Testis (tissue), 3 donors: ENCODE data around the gene POLE. TPM values are rescaled to one million over a fixed set of nuclear protein-coding genes. Genes with fewer than 3 reads are reported as not detected.

Source experiments
- DNase-seq: peaks from one replicate; pipeline ENCODE4 v3.0.0-alpha.2; 2019
- H3K27ac ChIP-seq, 2 donors: fragments of 200-600 bp; sonication (generic); one replicate each; pipeline ENCODE4 v1.5.1; 2019
- H3K27me3 ChIP-seq: fragments of 200-600 bp; sonication (generic); one replicate; pipeline ENCODE4 v1.5.1; 2019
- H3K36me3 ChIP-seq: fragments of 200-600 bp; sonication (generic); one replicate; pipeline ENCODE4 v1.5.1; 2017; ENCODE audit warnings: low read depth; ENCODE audit errors: missing control alignments
- H3K4me1 ChIP-seq: fragments of 200-600 bp; sonication (generic); one replicate; pipeline ENCODE4 v1.5.1; 2019
- H3K4me3 ChIP-seq, 2 donors: fragments of 200-600 bp; sonication (generic); one replicate each; pipeline ENCODE4 v1.5.1; 2017 to 2019
- H3K9me3 ChIP-seq: fragments of 200-600 bp; sonication (generic); one replicate; pipeline ENCODE4 v1.5.1; 2017
- CTCF ChIP-seq, 3 experiments: fragments of 450-650 bp in 2 of 3; fragments of 200-600 bp in 1 of 3; sonication (generic) in 1 of 3; IDR thresholded peaks; one replicate each; pipeline ENCODE4 v1.5.1; 2016 to 2019; ENCODE audit warnings: antibody characterized with exemption in 3 of 3, mild to moderate bottlenecking in 2 of 3, moderate library complexity in 1 of 3
- POLR2A ChIP-seq: fragments of 450-650 bp; IDR thresholded peaks from one replicate; pipeline ENCODE4 v1.6.1; 2017; ENCODE audit warnings: antibody characterized with exemption, mild to moderate bottlenecking, moderate library complexity
- WGBS, 2 donors: methylation state at CpG; one replicate each; pipeline ENCODE4 v1.1.5; 2018; 5-methylcytosine and 5-hydroxymethylcytosine counted together
- intact Hi-C: fragments of 100-400 bp; cut with DNase I; formaldehyde crosslinking; loops from one replicate; pipeline ENCODE4 v1.15.1; 2023; ENCODE audit warnings: low total_unique reads
- polyA plus RNA-seq: library from polyadenylated mRNA; stranded (reverse); fragments of 350-450 nt; fragmentation: Illumina TruSeq; extraction: RNeasy Lipid Tissue Mini Kit (QIAGEN cat#74804); gene quantifications from one replicate; pipeline ENCODE4 v1.2.3, GENCODE V29; 2014; ENCODE audit warnings: low read depth, low replicate concordance; ENCODE audit not compliant: insufficient read depth
- total RNA-seq, 2 donors: library from RNA; depleted of rRNA; stranded (reverse); fragments of >200 nt; gene quantifications; one replicate each; pipeline ENCODE4 v1.2.3, GENCODE V29; 2016

Gene POLE
- total and polyA plus RNA-seq, 3 donors from 2014 or later = 76.8 to 288 (median 123) TPM

GRCh38 chr12:132633901-132634300 is 53.2 kb downstream of the POLE start:
- TF ChIP-seq POLR2A = no peak
- TF ChIP-seq CTCF (IDR thresholded peaks at IDR 0.05) = no peak
- whole genome bisulfite sequencing, 2 donors = 87 to 91% methylated on average over 6 to 10 of the region's 10 CpGs
- intact Hi-C loops = no loop called here
- Histone ChIP-seq H3K36me3 (no peaks in the 10 kb centered on the region), H3K4me3 (no peak overlapping the region), H3K27ac (no peak overlapping the region), H3K9me3 (no peaks in the 10 kb centered on the region), H3K4me1 (no peaks in the 10 kb centered on the region), H3K27me3 (no peaks in the 10 kb centered on the region)
- DNase-seq = no peak

- Histone ChIP-seq H3K4me3 (no peak overlapping the region), H3K36me3 (no peaks in the 10 kb centered on the region), H3K27me3 (no peaks in the 10 kb centered on the region), H3K27ac (no peak overlapping the region), H3K9me3 (no peaks in the 10 kb centered on the region), H3K4me1 (no peaks in the 10 kb centered on the region)
- no peak for TF ChIP-seq POLR2A
- TF ChIP-seq CTCF (IDR thresholded peaks at IDR 0.05) = no peak
- no peak for DNase-seq
- intact Hi-C loops = no loop called here
- WGBS, 2 donors = 95% methylated on average over 8 of the region's 8 CpGs
Observed at GRCh38 chr12:132633398-132633797, 53.7 kb downstream of the POLE start.

- intact Hi-C loops = no loop called here
- Histone ChIP-seq H3K36me3 (no peaks in the 10 kb centered on the region), H3K27me3 (no peaks in the 10 kb centered on the region), H3K27ac (no peak overlapping the region), H3K4me3 (no peak overlapping the region), H3K4me1 (no peaks in the 10 kb centered on the region), H3K9me3 (no peaks in the 10 kb centered on the region)
- 55 to 83% methylated on average over 5 to 17 of the region's 17 CpGs for WGBS, 2 donors
- TF ChIP-seq POLR2A (no peak), CTCF (IDR thresholded peaks at IDR 0.05) (no peak)
- no peak for DNase-seq
Observed at GRCh38 chr12:132632521-132633228, 54.5 kb downstream of the POLE start.

- H3K4me3 ChIP-seq = no peak overlapping the region
- intact Hi-C loops = no loop called here
- H3K27ac ChIP-seq = no peak overlapping the region
- 94 to 95% methylated on average over 10 of the region's 11 CpGs for WGBS, 2 donors
- H3K27me3 ChIP-seq = no peaks in the 10 kb centered on the region
- H3K36me3 ChIP-seq = no peaks in the 10 kb centered on the region
- no peak for DNase-seq
- TF ChIP-seq POLR2A = no peak
- TF ChIP-seq CTCF (IDR thresholded peaks at IDR 0.05) = no peak
- H3K4me1 ChIP-seq = no peaks in the 10 kb centered on the region
- no peaks in the 10 kb centered on the region for H3K9me3 ChIP-seq
Observed at GRCh38 chr12:132631666-132632065, 55.5 kb downstream of the POLE start.

GRCh38 chr12:132630672-132631071 is 56.5 kb downstream of the POLE start:
- H3K4me3 ChIP-seq = no peak overlapping the region
- DNase-seq = no peak
- intact Hi-C loops = no loop called here
- H3K27me3 ChIP-seq = no peaks in the 10 kb centered on the region
- H3K9me3 ChIP-seq = no peaks in the 10 kb centered on the region
- no peak overlapping the region for H3K27ac ChIP-seq
- TF ChIP-seq CTCF (IDR thresholded peaks at IDR 0.05) (no peak), POLR2A (no peak)
- H3K4me1 ChIP-seq = no peaks in the 10 kb centered on the region
- 96 to 97% methylated on average over 6 of the region's 6 CpGs for WGBS, 2 donors
- H3K36me3 ChIP-seq = no peaks in the 10 kb centered on the region
